Measurements from ENCODE around the gene PPA1. TPM values are rescaled to one million over a fixed set of nuclear protein-coding genes. Genes with fewer than 3 reads are reported as not detected.

PPA1 gene
- total RNA-seq, 2 experiments from 2014 or later: 69.0 to 69.3 TPM

DNA sequence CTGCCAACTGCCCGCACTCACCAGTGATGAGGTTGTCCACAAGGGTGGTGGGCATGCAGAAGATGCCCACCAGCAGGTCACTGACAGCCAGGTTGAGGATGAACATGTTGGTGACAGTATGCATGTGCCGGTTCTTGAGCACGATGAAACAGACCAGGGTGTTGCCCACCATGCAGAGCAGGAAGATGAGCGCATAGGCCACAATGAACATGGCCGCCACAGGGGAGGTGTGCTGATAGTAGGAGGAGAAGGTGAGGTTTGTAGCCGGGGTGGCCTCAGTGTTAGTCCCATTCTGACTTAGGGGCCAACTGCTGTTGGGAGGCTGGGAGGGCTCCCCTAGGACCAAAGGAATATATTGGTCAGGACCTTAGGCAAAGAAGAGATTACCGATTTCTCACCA, 32.8 kb upstream of the PPA1 start:
- intact Hi-C loops (cut with DNase I, micrococcal nuclease): loop anchor here in 1 of 2 experiments (5.0 kb wide), 1 partner anchor 34 kb away; the partner anchor contains the start of gene PPA1
- H3K9me3 ChIP-seq (ENCODE audit: control insufficient read depth in 1 of 2, insufficient read depth in 1 of 2, low read length in 2 of 2): peaks cover 0 to 10% of the 10 kb centered on the region in 2 experiments
- Mint-ChIP-seq H3K27ac (no peak overlapping the region), H3K27me3 (peaks cover 14% of the 10 kb centered on the region), H3K4me1 (ENCODE audit: low read depth) (no peaks in the 10 kb centered on the region), H3K4me3 (no peak overlapping the region), H3K9me3 (no peaks in the 10 kb centered on the region), H3K36me3 (ENCODE audit: low read depth) (no peaks in the 10 kb centered on the region)
- H3K4me1 ChIP-seq (ENCODE audit: insufficient read depth, low read length): no peaks in the 10 kb centered on the region
- ChIA-PET POLR2A (no interaction called here), CTCF (no interaction called here)
- no peak overlapping the region for H3K27ac ChIP-seq (ENCODE audit: low read depth in 1 of 2, low read length in 2 of 2)
- no peaks in the 10 kb centered on the region for H3K27me3 ChIP-seq (ENCODE audit: control insufficient read depth in 1 of 2, insufficient read depth in 2 of 2, low read length in 2 of 2)
- DNase-seq: no peak
- no peak for ATAC-seq (ENCODE audit: poor library complexity)
- H3K36me3 ChIP-seq (ENCODE audit: insufficient read depth, low read length): no peaks in the 10 kb centered on the region
- H3K4me3 ChIP-seq (ENCODE audit: low read length): no peak overlapping the region
- no peak for TF ChIP-seq CTCF (IDR thresholded peaks at IDR 0.05)

DNA sequence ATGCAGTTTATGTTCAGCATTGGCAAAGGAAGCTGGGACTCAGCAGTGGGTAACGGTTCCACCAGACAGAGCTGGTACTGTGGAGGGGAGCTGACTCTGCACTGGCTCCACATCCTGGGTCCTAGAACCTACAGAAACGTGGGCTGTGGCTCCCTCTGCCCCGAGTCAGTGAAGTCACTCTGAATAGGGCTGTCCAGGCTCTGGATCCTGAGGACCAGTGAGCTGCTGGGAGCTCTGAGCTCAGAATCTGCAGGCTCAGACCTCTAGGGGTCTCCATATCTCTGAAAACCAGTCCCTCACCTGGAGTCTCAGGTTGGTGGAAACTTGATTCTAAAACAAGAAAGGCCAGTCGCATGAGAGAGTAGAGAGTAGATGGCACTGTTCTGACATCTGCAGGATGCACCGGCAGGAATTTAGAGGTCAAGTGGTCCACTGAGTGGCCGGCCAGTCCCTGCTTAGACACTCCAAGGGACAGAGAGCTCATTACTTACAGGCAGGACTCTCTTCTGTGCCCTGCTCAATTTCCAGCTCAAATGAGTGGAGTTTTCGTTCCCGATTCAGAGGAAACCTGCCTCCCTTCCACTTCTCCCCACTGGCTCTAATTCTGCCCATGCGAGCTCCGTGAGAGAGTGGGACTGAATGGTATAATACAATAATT, 31.9 kb upstream of the PPA1 start:
- no peaks in the 10 kb centered on the region for H3K36me3 ChIP-seq (ENCODE audit: insufficient read depth, low read length)
- no peak for ATAC-seq (ENCODE audit: poor library complexity)
- no peaks in the 10 kb centered on the region for H3K4me1 Mint-ChIP-seq (ENCODE audit: low read depth)
- no peaks in the 10 kb centered on the region for H3K9me3 Mint-ChIP-seq
- no peak overlapping the region for H3K4me3 ChIP-seq (ENCODE audit: low read length)
- no peak overlapping the region for H3K27ac Mint-ChIP-seq
- peaks cover 0 to 15% of the 10 kb centered on the region in 2 experiments for H3K9me3 ChIP-seq (ENCODE audit: control insufficient read depth in 1 of 2, insufficient read depth in 1 of 2, low read length in 2 of 2)
- H3K27me3 Mint-ChIP-seq: peaks cover 16% of the 10 kb centered on the region
- no peaks in the 10 kb centered on the region for H3K4me1 ChIP-seq (ENCODE audit: insufficient read depth, low read length)
- H3K27ac ChIP-seq (ENCODE audit: low read depth in 1 of 2, low read length in 2 of 2): no peak overlapping the region
- POLR2A ChIA-PET: no interaction called here
- CTCF ChIA-PET: interaction anchor here (1.3 kb wide), 1 partner anchor 8 kb away, joined by 4 read pairs; no protein-coding TSS in a partner anchor
- H3K36me3 Mint-ChIP-seq (ENCODE audit: low read depth): no peaks in the 10 kb centered on the region
- intact Hi-C loops (cut with DNase I, micrococcal nuclease): loop anchor here in 1 of 2 experiments (5.0 kb wide), 1 partner anchor 33 kb away; the partner anchor contains the start of gene PPA1
- H3K4me3 Mint-ChIP-seq: no peak overlapping the region
- TF ChIP-seq CTCF (IDR thresholded peaks at IDR 0.05): no peak
- DNase-seq: peak in 1 of 14 experiments; percentile 12
- H3K27me3 ChIP-seq (ENCODE audit: control insufficient read depth in 1 of 2, insufficient read depth in 2 of 2, low read length in 2 of 2): no peaks in the 10 kb centered on the region

DNA sequence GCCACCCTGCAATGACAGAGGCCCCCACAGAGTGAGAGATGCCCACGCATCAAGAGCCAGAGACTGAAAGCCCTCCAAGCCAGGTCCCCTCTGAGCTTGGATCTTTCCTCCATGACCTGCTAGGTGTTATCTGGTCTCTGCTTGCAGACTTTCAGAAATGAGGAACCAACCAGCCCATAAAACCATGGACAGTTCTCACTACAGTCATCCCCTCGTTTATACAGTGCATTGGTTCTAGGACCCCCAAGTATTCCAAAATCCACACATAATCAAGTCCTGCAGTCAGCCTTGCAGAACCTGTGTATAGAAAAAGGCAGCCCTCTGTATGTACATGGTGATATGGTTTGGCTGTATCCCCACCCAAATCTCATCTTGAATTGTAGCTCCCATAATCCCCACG, 27.5 kb upstream of the PPA1 start:
- no peaks in the 10 kb centered on the region for H3K9me3 Mint-ChIP-seq
- H3K27me3 Mint-ChIP-seq: peaks cover 57% of the 10 kb centered on the region
- H3K36me3 Mint-ChIP-seq (ENCODE audit: low read depth): no peaks in the 10 kb centered on the region
- Histone ChIP-seq H3K27me3 (ENCODE audit: control insufficient read depth in 1 of 2, insufficient read depth in 2 of 2, low read length in 2 of 2) (peaks cover 8% of the 10 kb centered on the region in 2 experiments), H3K4me1 (ENCODE audit: insufficient read depth, low read length) (peaks cover 3% of the 10 kb centered on the region), H3K36me3 (ENCODE audit: insufficient read depth, low read length) (no peaks in the 10 kb centered on the region), H3K9me3 (ENCODE audit: control insufficient read depth in 1 of 2, insufficient read depth in 1 of 2, low read length in 2 of 2) (peaks cover 0 to 19% of the 10 kb centered on the region in 2 experiments), H3K4me3 (ENCODE audit: low read length) (no peak overlapping the region), H3K27ac (ENCODE audit: low read depth in 1 of 2, low read length in 2 of 2) (no peak overlapping the region)
- no peak for TF ChIP-seq CTCF (IDR thresholded peaks at IDR 0.05)
- ATAC-seq (ENCODE audit: poor library complexity): no peak
- no peak for DNase-seq
- no peak overlapping the region for H3K27ac Mint-ChIP-seq
- POLR2A ChIA-PET: no interaction called here
- H3K4me3 Mint-ChIP-seq: no peak overlapping the region
- CTCF ChIA-PET: interaction anchor here (1.5 kb wide), 1 partner anchor 13 kb away, joined by 3 read pairs; no protein-coding TSS in a partner anchor
- intact Hi-C loops (cut with DNase I, micrococcal nuclease): no loop called here
- peaks cover 8% of the 10 kb centered on the region for H3K4me1 Mint-ChIP-seq (ENCODE audit: low read depth)
